ENCODE results near the gene RP9. TPM values are rescaled to one million over a fixed set of nuclear protein-coding genes. Genes with fewer than 3 reads are reported as not detected.

The RP9 gene
- total RNA-seq, 2 donors from 2014 or later: 20.8 to 32.2 TPM

- DNase-seq: peak; percentile 19 to 23
- Mint-ChIP-seq H3K9me3 (no peaks in the 10 kb centered on the region), H3K36me3 (ENCODE audit: insufficient read depth in 2 of 2) (peaks cover 0 to 2% of the 10 kb centered on the region in 2 donors), H3K27ac (peak overlapping the region; percentile 51), H3K4me1 (ENCODE audit: low read depth) (peaks cover 68% of the 10 kb centered on the region), H3K27me3 (ENCODE audit: low read depth) (no peaks in the 10 kb centered on the region), H3K4me3 (no peak overlapping the region)
- ATAC-seq (replicated peaks in 1 of 2): peak; percentile 39 to 50
Measured at GRCh38 chr7:33050535-33051318, 58.5 kb downstream of the RP9 start.

GRCh38 chr7:33048704-33049103 is 60.5 kb downstream of the RP9 start:
- H3K27ac Mint-ChIP-seq: no peak overlapping the region
- no peaks in the 10 kb centered on the region for H3K36me3 Mint-ChIP-seq (ENCODE audit: insufficient read depth in 2 of 2)
- DNase-seq: no peak
- H3K27me3 Mint-ChIP-seq (ENCODE audit: low read depth): no peaks in the 10 kb centered on the region
- no peaks in the 10 kb centered on the region for H3K9me3 Mint-ChIP-seq
- no peak for ATAC-seq (replicated peaks in 1 of 2)
- H3K4me3 Mint-ChIP-seq: no peak overlapping the region
- peaks cover 65% of the 10 kb centered on the region for H3K4me1 Mint-ChIP-seq (ENCODE audit: low read depth)

- H3K4me1 Mint-ChIP-seq (ENCODE audit: low read depth): peaks cover 65% of the 10 kb centered on the region
- no peaks in the 10 kb centered on the region for H3K27me3 Mint-ChIP-seq (ENCODE audit: low read depth)
- H3K4me3 Mint-ChIP-seq: no peak overlapping the region
- DNase-seq (no peak), ATAC-seq (replicated peaks in 1 of 2) (no peak)
- H3K27ac Mint-ChIP-seq: no peak overlapping the region
- H3K9me3 Mint-ChIP-seq: no peaks in the 10 kb centered on the region
- H3K36me3 Mint-ChIP-seq (ENCODE audit: insufficient read depth in 2 of 2): no peaks in the 10 kb centered on the region
Measured at GRCh38 chr7:33048257-33048656, 60.9 kb downstream of the RP9 start.

GRCh38 chr7:33044986-33045385 is 64.2 kb downstream of the RP9 start:
- H3K36me3 Mint-ChIP-seq (ENCODE audit: insufficient read depth in 2 of 2): no peaks in the 10 kb centered on the region
- no peaks in the 10 kb centered on the region for H3K9me3 Mint-ChIP-seq
- peaks cover 59% of the 10 kb centered on the region for H3K4me1 Mint-ChIP-seq (ENCODE audit: low read depth)
- no peaks in the 10 kb centered on the region for H3K27me3 Mint-ChIP-seq (ENCODE audit: low read depth)
- no peak for DNase-seq
- H3K27ac Mint-ChIP-seq: no peak overlapping the region
- H3K4me3 Mint-ChIP-seq: no peak overlapping the region
- ATAC-seq (replicated peaks in 1 of 2): peak in 1 of 2 donors; percentile 28

Other genes with a start within 250 kb of the RP9 start
- 10 to 100 TPM; 30.1 to 35.9 TPM for gene KBTBD2, start 217.6 kb downstream of the RP9 start, total RNA-seq
- 1 to 10 TPM in 1 of 2 donors, under 1 TPM in 1; 0.84 to 1.7 TPM for gene FKBP9, start 152.0 kb downstream of the RP9 start, total RNA-seq
- gene NT5C3A, start 46.6 kb downstream of the RP9 start, total RNA-seq: 10 to 100 TPM; 45.7 to 51.0 TPM
- 10 to 100 TPM; 10.8 to 13.5 TPM for gene BBS9, start 20.2 kb upstream of the RP9 start, total RNA-seq

All from activated T-cell treated with anti-CD3 and anti-CD28 coated beads, Interleukin-2, amount 50 U/mL, for 72 hours (primary cell).